Heart left ventricle (tissue), 16 donors: ENCODE results near the gene TGFBR3. TPM values are rescaled to one million over a fixed set of nuclear protein-coding genes. Genes with fewer than 3 reads are reported as not detected.

Source experiments
- ATAC-seq, 4 donors: fragments of 200-7000 bp; cut with Tn5 transposase; one replicate each; pipeline ENCODE4 v1.9.1; 2020 to 2022; ENCODE audit warnings: moderate library complexity in 4 of 4, mild to moderate bottlenecking in 3 of 4, moderate number of reproducible peaks in 1 of 4
- DNase-seq, 5 donors: peaks; one replicate each; pipeline ENCODE4 v3.0.0-alpha.2; 2020
- H3K27ac ChIP-seq, 12 donors: fragments of 200-600 bp; sonication (generic) in 4 of 12; one replicate each; pipeline versions ENCODE4 v1.5.0 to v1.8.0; 2016 to 2022; ENCODE audit warnings: mild to moderate bottlenecking in 2 of 12
- H3K27me3 ChIP-seq, 9 donors: fragments of 200-600 bp; sonication (generic) in 2 of 9; one replicate each; pipeline versions ENCODE4 v1.5.1 to v1.8.0; 2016 to 2022; ENCODE audit warnings: mild to moderate bottlenecking in 3 of 9
- H3K36me3 ChIP-seq, 9 donors: fragments of 200-600 bp; sonication (generic) in 2 of 9; one replicate each; pipeline versions ENCODE4 v1.5.0 to v1.8.0; 2018 to 2022; ENCODE audit warnings: mild to moderate bottlenecking in 2 of 9
- H3K4me1 ChIP-seq, 12 donors: fragments of 200-600 bp; sonication (generic) in 4 of 12; one replicate each; pipeline versions ENCODE4 v1.5.0 to v1.8.0; 2016 to 2022; ENCODE audit warnings: mild to moderate bottlenecking in 3 of 12
- H3K4me3 ChIP-seq, 12 donors: fragments of 200-600 bp; sonication (generic) in 4 of 12; one replicate each; pipeline versions ENCODE4 v1.5.0 to v1.8.0; 2017 to 2022; ENCODE audit warnings: mild to moderate bottlenecking in 9 of 12, moderate library complexity in 4 of 12
- H3K9me3 ChIP-seq, 12 donors: fragments of 200-600 bp; sonication (generic) in 4 of 12; one replicate each; pipeline versions ENCODE4 v1.5.0 to v1.8.0; 2016 to 2022; ENCODE audit warnings: mild to moderate bottlenecking in 1 of 12
- POLR2A ChIP-seq, 2 donors: fragments of 450-650 bp; IDR thresholded peaks; one replicate each; pipeline ENCODE4 v1.6.1; 2017; ENCODE audit warnings: antibody characterized with exemption in 2 of 2, mild to moderate bottlenecking in 2 of 2, moderate library complexity in 2 of 2
- WGBS, 4 donors: extraction: QIAGEN DNeasy Blood & Tissue Kit in 2 of 4; methylation state at CpG; one replicate each; pipeline versions ENCODE4 v1.1.5 to v1.1.7; 2013 to 2018; 5-methylcytosine and 5-hydroxymethylcytosine counted together
- intact Hi-C, 10 donors: fragments of 100-400 bp; cut with DNase I; formaldehyde crosslinking; loops; one replicate each; pipeline versions ENCODE4 v1.11.1 to v1.14.2; 2022
- polyA plus RNA-seq, 2 donors: library from polyadenylated mRNA; stranded (reverse); fragments of 200-250 nt; gene quantifications; one replicate each; pipeline ENCODE4 v1.2.3, GENCODE V29; 2013
- total RNA-seq, 9 donors: library from RNA; depleted of rRNA in 2 of 9; stranded (reverse); fragments of >200 nt in 2 of 9; fragmentation: NEBNext Ultra II Directional in 3 of 9; extraction: Animal tissue kit (Norgen Biotek cat#: 25700) in 3 of 9; gene quantifications; one replicate each; pipeline versions ENCODE4 v1.1.0 to v1.2.4, GENCODE V29; 2016 to 2023
- TF ChIP-seq, protein P1 (sequence below), 12 donors: fragments of 200-600 bp; sonication (generic) in 4 of 12; IDR thresholded peaks; one replicate each; pipeline versions ENCODE4 v1.5.0 to v1.8.0; 2018 to 2022; ENCODE audit warnings: antibody characterized with exemption in 12 of 12, mild to moderate bottlenecking in 5 of 12
- donor health status: ischemic (EF 13 %, LVEDD 7.1; RV severe dilation, severe dysfunction).
- donor health status: healthy with polysubstance abuse.
- donor health status: DM: no; HTN: yes; CAD: no.
- donor health status: DM: no; HTN: no; CAD: no.
- donor health status: ischemic (EF 25% LVEDD 6.9; RV normal size, moderate dysfunction).
- donor health status: ischemic (EF 25% LVEDD 5.7; RV mildly dilated, moderate dysfunction).
- donor health status: healthy.
- donor health status: DM: yes; HTN: yes; CAD: no.
- donor health status: ischemic (EF 35%, LVEDD 5.7; RV mildly dilated, moderate dysfunction).
- donor health status: nonischemic (EF 11% LVEDD 7.7; RV severe dilation, severe dysfunction).
- donor health status: DM: yes; HTN: yes; CAD: no.
- donor health status: PGD.
- donor health status: ischemic (EF 29% LVEDD 5.4; RV normal size, mild dysfunction).
- donor health status: nonischemic (EF 23%, LVEDD 6.1; RV moderate dilation, normal function).

Gene TGFBR3
- total and polyA plus RNA-seq, 11 donors = 6.9 to 51.8 (median 22.7) TPM

DNA sequence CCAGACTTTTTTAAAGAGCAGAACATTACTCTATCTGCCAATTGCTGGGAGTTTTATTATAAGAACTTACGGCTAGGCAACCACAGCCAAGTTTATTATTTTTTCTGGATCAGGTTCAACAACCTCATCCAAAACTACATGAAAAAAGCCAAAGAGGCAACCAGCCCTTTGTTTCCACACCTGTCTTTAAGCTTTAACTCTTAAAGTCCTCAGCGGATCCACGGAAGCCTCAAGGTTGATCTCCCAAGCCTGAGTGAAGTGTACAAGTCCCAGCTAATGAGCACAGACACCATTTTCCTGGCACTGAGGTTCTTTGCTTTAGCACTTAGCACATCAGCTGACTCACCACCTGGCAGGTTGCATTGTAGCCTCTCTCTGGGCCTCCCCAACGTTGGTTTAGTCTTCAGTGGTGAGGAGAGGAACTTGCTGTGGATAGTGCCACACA, 143.1 kb downstream of the TGFBR3 start:
- TF ChIP-seq, protein P1, sequence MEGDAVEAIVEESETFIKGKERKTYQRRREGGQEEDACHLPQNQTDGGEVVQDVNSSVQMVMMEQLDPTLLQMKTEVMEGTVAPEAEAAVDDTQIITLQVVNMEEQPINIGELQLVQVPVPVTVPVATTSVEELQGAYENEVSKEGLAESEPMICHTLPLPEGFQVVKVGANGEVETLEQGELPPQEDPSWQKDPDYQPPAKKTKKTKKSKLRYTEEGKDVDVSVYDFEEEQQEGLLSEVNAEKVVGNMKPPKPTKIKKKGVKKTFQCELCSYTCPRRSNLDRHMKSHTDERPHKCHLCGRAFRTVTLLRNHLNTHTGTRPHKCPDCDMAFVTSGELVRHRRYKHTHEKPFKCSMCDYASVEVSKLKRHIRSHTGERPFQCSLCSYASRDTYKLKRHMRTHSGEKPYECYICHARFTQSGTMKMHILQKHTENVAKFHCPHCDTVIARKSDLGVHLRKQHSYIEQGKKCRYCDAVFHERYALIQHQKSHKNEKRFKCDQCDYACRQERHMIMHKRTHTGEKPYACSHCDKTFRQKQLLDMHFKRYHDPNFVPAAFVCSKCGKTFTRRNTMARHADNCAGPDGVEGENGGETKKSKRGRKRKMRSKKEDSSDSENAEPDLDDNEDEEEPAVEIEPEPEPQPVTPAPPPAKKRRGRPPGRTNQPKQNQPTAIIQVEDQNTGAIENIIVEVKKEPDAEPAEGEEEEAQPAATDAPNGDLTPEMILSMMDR (IDR thresholded peaks at IDR 0.05) = no peak
- no peak for TF ChIP-seq POLR2A (IDR thresholded peaks at IDR 0.05)
- peaks cover 0 to 12% (median 0%) of the 10 kb centered on the region in 9 donors for H3K36me3 ChIP-seq
- ATAC-seq (peak in 3 of 4 donors; percentile 25 to 65 (median 50)), DNase-seq (peak in 2 of 5 donors; percentile 56 to 66)
- WGBS, 4 donors = 15 to 41% (median 27%) methylated on average over 4 of the region's 4 CpGs
- peaks cover 0 to 61% (median 34%) of the 10 kb centered on the region in 12 donors for H3K4me1 ChIP-seq
- peaks cover 0 to 9% (median 0%) of the 10 kb centered on the region in 12 donors for H3K9me3 ChIP-seq
- intact Hi-C loops = loop anchor here in 1 of 10 donors (10.0 kb wide), 2 partner anchors 48 to 52 kb away; no protein-coding TSS in a partner anchor
- no peaks in the 10 kb centered on the region for H3K27me3 ChIP-seq
- H3K27ac ChIP-seq = peak overlapping the region in 9 of 12 donors; percentile 13 to 77 (median 54)
- no peak overlapping the region for H3K4me3 ChIP-seq

DNA sequence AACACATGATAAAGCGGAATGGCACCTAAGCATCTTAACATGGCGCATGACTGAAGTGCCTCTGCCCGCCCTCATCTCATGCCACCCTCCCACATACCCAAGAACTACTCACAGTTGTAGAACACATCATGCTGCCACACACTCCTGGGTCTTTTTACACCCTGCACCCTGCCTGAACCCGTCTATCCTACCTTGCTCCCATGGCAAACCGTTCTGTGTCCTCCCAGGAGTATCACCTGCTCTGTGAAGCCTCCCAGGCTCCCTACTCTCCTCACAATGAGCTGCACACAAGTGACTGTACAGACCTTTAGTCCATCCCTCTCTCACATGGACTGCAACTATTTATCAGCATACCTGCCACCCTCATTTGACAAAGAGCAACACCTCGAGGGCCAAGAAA, 144.0 kb downstream of the TGFBR3 start:
- Histone ChIP-seq H3K36me3 (peaks cover 0 to 12% (median 0%) of the 10 kb centered on the region in 9 donors), H3K27ac (peak overlapping the region in 5 of 12 donors; percentile 13 to 77 (median 31)), H3K4me1 (peaks cover 0 to 58% (median 36%) of the 10 kb centered on the region in 12 donors), H3K9me3 (peaks cover 0 to 5% (median 0%) of the 10 kb centered on the region in 12 donors), H3K27me3 (no peaks in the 10 kb centered on the region), H3K4me3 (no peak overlapping the region)
- DNase-seq = no peak
- 90 to 93% (median 92%) methylated on average over 6 of the region's 6 CpGs for WGBS, 4 donors
- TF ChIP-seq, protein P1 (IDR thresholded peaks at IDR 0.05) = no peak
- TF ChIP-seq POLR2A (IDR thresholded peaks at IDR 0.05) = no peak
- ATAC-seq = no peak
- intact Hi-C loops = loop anchor here in 1 of 10 donors (10.0 kb wide), 2 partner anchors 47 to 53 kb away; no protein-coding TSS in a partner anchor

DNA sequence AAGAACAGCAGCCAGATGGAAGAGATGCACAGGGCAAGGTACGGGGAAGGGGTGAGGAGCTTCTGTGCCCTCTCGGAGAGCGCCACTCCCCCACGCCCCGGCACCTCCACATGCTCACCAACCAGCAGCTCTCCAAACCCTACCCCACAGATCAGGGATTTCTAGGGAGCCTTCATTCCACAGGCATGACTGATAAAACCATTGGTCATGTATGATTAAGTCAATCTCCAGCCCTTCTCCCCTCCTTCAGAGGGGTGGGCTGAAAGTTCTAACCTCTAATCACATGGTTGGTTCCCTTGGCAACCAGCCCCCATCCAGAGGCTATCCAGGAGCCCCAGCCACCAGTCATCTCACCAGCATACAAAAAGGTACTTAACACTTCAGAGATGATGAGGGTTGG, 144.7 kb downstream of the TGFBR3 start:
- H3K27ac ChIP-seq = peak overlapping the region in 1 of 12 donors; percentile 77
- peaks cover 0 to 12% (median 0%) of the 10 kb centered on the region in 9 donors for H3K36me3 ChIP-seq
- WGBS, 4 donors = 96 to 97% (median 96%) methylated on average over 5 of the region's 5 CpGs
- no peak for ATAC-seq
- DNase-seq = no peak
- no peaks in the 10 kb centered on the region for H3K27me3 ChIP-seq
- intact Hi-C loops = loop anchor here in 1 of 10 donors (10.0 kb wide), 2 partner anchors 46 to 54 kb away; no protein-coding TSS in a partner anchor
- no peak overlapping the region for H3K4me3 ChIP-seq
- H3K4me1 ChIP-seq = peaks cover 0 to 61% (median 41%) of the 10 kb centered on the region in 12 donors
- TF ChIP-seq, protein P1 (IDR thresholded peaks at IDR 0.05) = no peak
- TF ChIP-seq POLR2A (IDR thresholded peaks at IDR 0.05) = no peak
- H3K9me3 ChIP-seq = no peaks in the 10 kb centered on the region

DNA sequence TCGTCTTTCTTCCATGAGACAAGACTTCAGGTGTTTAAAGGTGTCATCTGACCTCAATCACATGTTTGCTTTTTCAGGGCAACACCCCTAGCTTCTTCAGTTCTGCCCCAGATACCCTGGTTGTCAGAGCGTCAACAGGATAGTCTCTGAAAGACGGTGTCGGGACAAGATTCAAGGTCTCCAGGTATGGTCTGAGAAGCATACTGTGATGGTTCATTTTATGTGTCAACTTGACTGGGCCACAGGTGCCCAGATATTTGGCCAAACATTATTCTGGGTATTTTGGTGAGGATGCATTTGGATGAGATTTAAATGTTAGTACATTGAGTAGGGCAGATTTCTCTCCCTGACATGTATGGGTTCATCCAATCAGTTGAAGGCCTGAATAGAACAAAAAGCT, 148.3 kb downstream of the TGFBR3 start:
- Histone ChIP-seq H3K27ac (peak overlapping the region in 10 of 12 donors; percentile 29 to 92 (median 68)), H3K4me1 (peaks cover 0 to 61% (median 22%) of the 10 kb centered on the region in 12 donors), H3K9me3 (no peaks in the 10 kb centered on the region), H3K4me3 (no peak overlapping the region), H3K36me3 (peaks cover 0 to 24% (median 3%) of the 10 kb centered on the region in 9 donors), H3K27me3 (no peaks in the 10 kb centered on the region)
- DNase-seq (no peak), ATAC-seq (no peak)
- intact Hi-C loops = loop anchor here in 3 of 10 donors (10.0 kb wide), 2 partner anchors 137 to 147 kb away; partner anchors contain the start of gene TGFBR3 (in 2 of the 3)
- no peak for TF ChIP-seq POLR2A (IDR thresholded peaks at IDR 0.05)
- TF ChIP-seq, protein P1 (IDR thresholded peaks at IDR 0.05) = no peak
- WGBS, 4 donors = 96 to 99% (median 97%) methylated on average over 4 of the region's 4 CpGs
